ENCODE results near the gene ANTXR1. TPM values are rescaled to one million over a fixed set of nuclear protein-coding genes. Genes with fewer than 3 reads are reported as not detected.

The ANTXR1 gene
- total RNA-seq, 1 experiment from 2014 or later, result 0.27 TPM

- no peak overlapping the region for H3K4me3 ChIP-seq (ENCODE audit: low read depth, low read length)
- Mint-ChIP-seq H3K36me3 (ENCODE audit: insufficient read depth, unreplicated experiment) (no peaks in the 10 kb centered on the region), H3K27me3 (ENCODE audit: insufficient read depth, unreplicated experiment) (peaks cover 4% of the 10 kb centered on the region), H3K4me3 (ENCODE audit: unreplicated experiment) (no peak overlapping the region), H3K4me1 (ENCODE audit: low read depth, unreplicated experiment) (no peaks in the 10 kb centered on the region), H3K27ac (ENCODE audit: unreplicated experiment) (no peak overlapping the region), H3K9me3 (ENCODE audit: unreplicated experiment) (no peaks in the 10 kb centered on the region)
- TF ChIP-seq CTCF (IDR thresholded peaks at IDR 0.05; ENCODE audit: insufficient read depth in 1 of 2, low read depth in 1 of 2, low read length in 1 of 2, severe bottlenecking in 1 of 2, unreplicated experiment in 1 of 2), result no peak
- DNase-seq, result no peak
- BruUV-seq (replicated peaks), result no TSS peak
- H3K36me3 ChIP-seq (ENCODE audit: control insufficient read depth, insufficient read depth, low read length), result no peaks in the 10 kb centered on the region
- peaks cover 3% of the 10 kb centered on the region for H3K27me3 ChIP-seq (replicated peaks; ENCODE audit: control insufficient read depth, insufficient read depth, low read length)
- POLR2A ChIA-PET, result no interaction called here
- CTCF ChIA-PET, result no interaction called here
- intact Hi-C loops (cut with micrococcal nuclease; ENCODE audit: unreplicated experiment), result no loop called here
- no peaks in the 10 kb centered on the region for H3K4me1 ChIP-seq
- no peaks in the 10 kb centered on the region for H3K9me3 ChIP-seq
Observed at GRCh38 chr2:69154106-69154505, 141.1 kb downstream of the ANTXR1 start.

- H3K4me3 ChIP-seq (ENCODE audit: low read depth, low read length), result no peak overlapping the region
- POLR2A ChIA-PET, result no interaction called here
- H3K4me1 Mint-ChIP-seq (ENCODE audit: low read depth, unreplicated experiment), result no peaks in the 10 kb centered on the region
- DNase-seq, result no peak
- peaks cover 4% of the 10 kb centered on the region for H3K27me3 Mint-ChIP-seq (ENCODE audit: insufficient read depth, unreplicated experiment)
- no peak overlapping the region for H3K4me3 Mint-ChIP-seq (ENCODE audit: unreplicated experiment)
- H3K27me3 ChIP-seq (replicated peaks; ENCODE audit: control insufficient read depth, insufficient read depth, low read length), result peaks cover 3% of the 10 kb centered on the region
- no peak overlapping the region for H3K27ac Mint-ChIP-seq (ENCODE audit: unreplicated experiment)
- no peaks in the 10 kb centered on the region for H3K36me3 ChIP-seq (ENCODE audit: control insufficient read depth, insufficient read depth, low read length)
- no peaks in the 10 kb centered on the region for H3K4me1 ChIP-seq
- CTCF ChIA-PET, result no interaction called here
- no TSS peak for BruUV-seq (replicated peaks)
- H3K9me3 Mint-ChIP-seq (ENCODE audit: unreplicated experiment), result no peaks in the 10 kb centered on the region
- intact Hi-C loops (cut with micrococcal nuclease; ENCODE audit: unreplicated experiment), result no loop called here
- no peak for TF ChIP-seq CTCF (IDR thresholded peaks at IDR 0.05; ENCODE audit: insufficient read depth in 1 of 2, low read depth in 1 of 2, low read length in 1 of 2, severe bottlenecking in 1 of 2, unreplicated experiment in 1 of 2)
- H3K36me3 Mint-ChIP-seq (ENCODE audit: insufficient read depth, unreplicated experiment), result no peaks in the 10 kb centered on the region
- H3K9me3 ChIP-seq, result no peaks in the 10 kb centered on the region
Observed at GRCh38 chr2:69156624-69157023, 143.6 kb downstream of the ANTXR1 start.

- Mint-ChIP-seq H3K36me3 (ENCODE audit: insufficient read depth, unreplicated experiment) (no peaks in the 10 kb centered on the region), H3K4me1 (ENCODE audit: low read depth, unreplicated experiment) (no peaks in the 10 kb centered on the region), H3K4me3 (ENCODE audit: unreplicated experiment) (no peak overlapping the region), H3K9me3 (ENCODE audit: unreplicated experiment) (no peaks in the 10 kb centered on the region), H3K27me3 (ENCODE audit: insufficient read depth, unreplicated experiment) (peaks cover 4% of the 10 kb centered on the region), H3K27ac (ENCODE audit: unreplicated experiment) (no peak overlapping the region)
- intact Hi-C loops (cut with micrococcal nuclease; ENCODE audit: unreplicated experiment), result no loop called here
- no TSS peak for BruUV-seq (replicated peaks)
- CTCF ChIA-PET, result no interaction called here
- no peaks in the 10 kb centered on the region for H3K9me3 ChIP-seq
- H3K4me1 ChIP-seq, result peaks cover under 1% of the 10 kb centered on the region; the same call in 1 of the 2 replicates
- no peak for TF ChIP-seq CTCF (IDR thresholded peaks at IDR 0.05; ENCODE audit: insufficient read depth in 1 of 2, low read depth in 1 of 2, low read length in 1 of 2, severe bottlenecking in 1 of 2, unreplicated experiment in 1 of 2)
- DNase-seq, result no peak
- POLR2A ChIA-PET, result no interaction called here
- peaks cover 3% of the 10 kb centered on the region for H3K27me3 ChIP-seq (replicated peaks; ENCODE audit: control insufficient read depth, insufficient read depth, low read length)
- H3K36me3 ChIP-seq (ENCODE audit: control insufficient read depth, insufficient read depth, low read length), result no peaks in the 10 kb centered on the region
- H3K4me3 ChIP-seq (ENCODE audit: low read depth, low read length), result no peak overlapping the region
Observed at GRCh38 chr2:69157441-69157840, 144.5 kb downstream of the ANTXR1 start.

All from Caco-2 (cell line).